ENCODE data around the gene TSC2.

GRCh38 chr16:2091547-2092255 is 43.9 kb downstream of the TSC2 start:
- TF ChIP-seq CTCF (IDR thresholded peaks at IDR 0.05; ENCODE audit: low read depth, low read length) (no peak), EZH2phosphoT487 (IDR thresholded peaks at IDR 0.05; ENCODE audit: low read depth) (no peak)

Data from OCI-LY3 (cell line).